IMR-90 (cell line): ENCODE measurements around the gene GLMP. TPM values are rescaled to one million over a fixed set of nuclear protein-coding genes. Genes with fewer than 3 reads are reported as not detected.

ENCODE experiments used
- ATAC-seq: fragments of 200-7000 bp; cut with Tn5 transposase; 2 replicates; pipeline ENCODE4 v1.9.1; 2020; ENCODE audit warnings: low read depth, mild to moderate bottlenecking, moderate library complexity
- BruUV-seq: library from RNA; stranded (reverse); fragments of 400-500 nt; replicated peaks from 2 replicates; lab custom pipeline; 2021; lab: Mats Ljungman, UMichigan
- CTCF ChIA-PET: fragments of 300-600 bp; formaldehyde crosslinking; extraction: SDS; loops from one replicate; lab custom pipeline; 2021; ENCODE audit warnings: antibody characterized with exemption; lab: Yijun Ruan, JAX
- POLR2A ChIA-PET: fragments of 300-600 bp; sonication (Branson Sonifier 250); formaldehyde crosslinking; loops from one replicate; lab custom pipeline; 2022; ENCODE audit warnings: antibody characterized with exemption; ENCODE audit not compliant: unreplicated experiment; lab: Charles Lee
- DNase-seq: peaks from one replicate; pipeline ENCODE4 v3.0.0; 2013
- H2AFZ ChIP-seq: replicated peaks from 2 replicates; pipeline ENCODE3; 2013; ENCODE audit warnings: low read length, mild to moderate bottlenecking; ENCODE audit not compliant: poor library complexity
- H2AK5ac ChIP-seq: 2 replicates; pipeline ENCODE4 v1.6.1; 2013; ENCODE audit warnings: low read depth, low read length, inconsistent platforms
- H2AK9ac ChIP-seq: replicated peaks from 2 replicates; pipeline ENCODE3; 2013; ENCODE audit warnings: mild to moderate bottlenecking, low read depth, low read length, moderate library complexity; ENCODE audit not compliant: poor library complexity
- H2BK120ac ChIP-seq: 2 replicates; pipeline ENCODE4 v1.6.1; 2013; ENCODE audit warnings: low read depth, low read length, inconsistent platforms
- H2BK15ac ChIP-seq: 3 replicates; pipeline ENCODE4 v1.6.1; 2013; ENCODE audit warnings: low read depth, low read length, inconsistent platforms
- H2BK20ac ChIP-seq: 2 replicates; pipeline ENCODE4 v1.6.1; 2013; ENCODE audit warnings: low read depth, mild to moderate bottlenecking, inconsistent platforms, low read length, moderate library complexity
- H2BK5ac ChIP-seq: 2 replicates; pipeline ENCODE4 v1.6.1; 2013; ENCODE audit warnings: mild to moderate bottlenecking, low read depth, low read length, inconsistent platforms; ENCODE audit not compliant: poor library complexity, severe bottlenecking
- H3K14ac ChIP-seq: replicated peaks from 2 replicates; pipeline ENCODE4 v1.6.1; 2013; ENCODE audit warnings: low read depth, low read length, inconsistent platforms
- H3K18ac ChIP-seq: 2 replicates; pipeline ENCODE4 v1.6.1; 2013; ENCODE audit warnings: low read depth, low read length, control low read depth
- H3K23ac ChIP-seq: 2 replicates; pipeline ENCODE4 v1.6.1; 2013; ENCODE audit warnings: low read depth, low read length, inconsistent platforms
- H3K27ac ChIP-seq: 2 replicates; pipeline ENCODE4 v1.5.1; 2013; ENCODE audit warnings: mild to moderate bottlenecking, control low read depth, low read length; ENCODE audit not compliant: insufficient read depth
- H3K27me3 ChIP-seq: 2 replicates; pipeline ENCODE4 v1.6.1; 2013; ENCODE audit warnings: low read length; ENCODE audit not compliant: control insufficient read depth, insufficient read depth
- H3K36me3 ChIP-seq: 2 replicates; pipeline ENCODE4 v1.6.1; 2013; ENCODE audit warnings: low read length, mixed read lengths; ENCODE audit not compliant: control insufficient read depth, insufficient read depth
- H3K4ac ChIP-seq: 2 replicates; pipeline ENCODE4 v1.6.1; 2013; ENCODE audit warnings: low read depth, low read length, inconsistent platforms
- H3K4me1 ChIP-seq: 2 replicates; pipeline ENCODE4 v1.6.1; 2013; ENCODE audit warnings: low read length, mixed read lengths; ENCODE audit not compliant: control insufficient read depth, insufficient read depth
- H3K4me2 ChIP-seq: 2 replicates; pipeline ENCODE4 v1.6.1; 2013; ENCODE audit warnings: low read depth, mild to moderate bottlenecking, control low read depth, low read length, moderate library complexity
- H3K4me3 ChIP-seq: 2 replicates; pipeline ENCODE4 v1.5.1; 2013; ENCODE audit warnings: low read depth, mild to moderate bottlenecking, control low read depth, low read length, moderate library complexity; ENCODE audit not compliant: insufficient read depth
- H3K56ac ChIP-seq: 2 replicates; pipeline ENCODE4 v1.6.1; 2013; ENCODE audit warnings: low read length, inconsistent platforms; ENCODE audit not compliant: insufficient read depth; ENCODE audit errors: extremely low read depth
- H3K79me1 ChIP-seq, 2 experiments: 2 replicates each; pipeline ENCODE4 v1.6.1; 2013; ENCODE audit warnings: low read length in 2 of 2, inconsistent platforms in 1 of 2, low read depth in 1 of 2
- H3K9ac ChIP-seq: 2 replicates; pipeline ENCODE4 v1.6.1; 2013; ENCODE audit warnings: low read depth, low read length, control low read depth
- H3K9me1 ChIP-seq: 2 replicates; pipeline ENCODE4 v1.6.1; 2013; ENCODE audit warnings: low read length, inconsistent platforms; ENCODE audit not compliant: insufficient read depth
- H3K9me3 ChIP-seq: 2 replicates; pipeline ENCODE4 v1.6.1; 2013; ENCODE audit warnings: low read length; ENCODE audit not compliant: control insufficient read depth, insufficient read depth
- H4K20me1 ChIP-seq: 2 replicates; pipeline ENCODE4 v1.6.1; 2013; ENCODE audit warnings: low read length, inconsistent platforms; ENCODE audit not compliant: insufficient read depth
- H4K5ac ChIP-seq: 2 replicates; pipeline ENCODE4 v1.6.1; 2013; ENCODE audit warnings: mild to moderate bottlenecking, low read depth, low read length, control low read depth
- H4K8ac ChIP-seq, 2 experiments: 2 replicates each; pipeline ENCODE4 v1.6.1; 2013; ENCODE audit warnings: low read depth in 2 of 2, low read length in 2 of 2, control low read depth in 1 of 2, inconsistent platforms in 1 of 2
- H4K91ac ChIP-seq: 2 replicates; pipeline ENCODE4 v1.6.1; 2013; ENCODE audit warnings: low read depth, low read length, inconsistent platforms; ENCODE audit not compliant: insufficient read depth
- CTCF ChIP-seq: conservative IDR thresholded peaks from 2 replicates; pipeline ENCODE4 v1.5.1; 2012; ENCODE audit warnings: mild to moderate bottlenecking, low read depth, low read length, improper control_type of control experiment
- MAFK ChIP-seq: IDR thresholded peaks from 2 replicates; pipeline ENCODE4 v1.6.1; 2012; ENCODE audit warnings: low read depth, low read length, improper control_type of control experiment
- MAZ ChIP-seq: IDR thresholded peaks from 2 replicates; pipeline ENCODE4 v1.6.1; 2012; ENCODE audit warnings: low read depth, mild to moderate bottlenecking, low read length, improper control_type of control experiment, moderate library complexity, borderline replicate concordance
- NFE2L2 ChIP-seq: fragments of 150-350 bp; IDR thresholded peaks from 2 replicates; pipeline ENCODE4 v1.6.1; 2016; ENCODE audit warnings: low read depth, mild to moderate bottlenecking, low read length
- POLR2A ChIP-seq: IDR thresholded peaks from 2 replicates; pipeline ENCODE4 v1.6.1; 2012; ENCODE audit warnings: mild to moderate bottlenecking, low read depth, low read length
- WGBS, 2 experiments: methylation state at CpG; one replicate each; pipeline versions ENCODE4 v1.1.5 to v1.1.7; 2013; ENCODE audit warnings: missing lambda C conversion rate in 2 of 2; ENCODE audit not compliant: insufficient read length in 1 of 2; ENCODE audit errors: extremely low coverage in 2 of 2; 5-methylcytosine and 5-hydroxymethylcytosine counted together
- dilution Hi-C: fragments of 300-500 bp; cut with HindIII; formaldehyde crosslinking; loops from one replicate; pipeline ENCODE4 v1.14.3; 2018; ENCODE audit warnings: low sequenced_read_pairs; ENCODE audit not compliant: unreplicated experiment
- in situ Hi-C: fragments of 300-500 bp; cut with MboI; formaldehyde crosslinking; loops from 3 replicates; pipeline ENCODE4 v1.14.3; 2019; ENCODE audit warnings: low sequenced_read_pairs, inconsistent platforms, mixed read lengths
- intact Hi-C: fragments of 100-400 bp; cut with micrococcal nuclease; formaldehyde crosslinking; loops from 2 replicates; pipeline ENCODE4 v1.10.0; 2022
- polyA plus RNA-seq, 3 experiments: library from polyadenylated mRNA; depleted of rRNA; stranded (reverse); fragments of >200 nt; gene quantifications; 2 replicates each; pipeline ENCODE4 v1.2.3, GENCODE V29; 2012; ENCODE audit warnings: low replicate concordance in 1 of 3
- total RNA-seq: library from RNA; depleted of rRNA; stranded (reverse); fragments of >200 nt; gene quantifications from 2 replicates; pipeline ENCODE4 v1.2.3, GENCODE V29; 2012

The GLMP gene
- total and polyA plus RNA-seq, 2 of the 4 experiments (the other 2 are of a cell fraction), result 32.6 to 43.1 TPM

- Histone ChIP-seq H3K23ac (no peak overlapping the region), H3K27me3 (no peaks in the 10 kb centered on the region), H3K18ac (no peak overlapping the region), H3K9ac (no peak overlapping the region), H2BK120ac (no peak overlapping the region), H3K27ac (0 out of 2 replicates have a peak overlapping the region, but pooled peaks have one; percentile 8), H3K9me3 (no peaks in the 10 kb centered on the region), H4K91ac (no peak overlapping the region; the same call in 1 of the 2 replicates), H3K79me1 (peaks cover 17 to 51% of the 10 kb centered on the region in 2 experiments), H2AFZ (peak overlapping the region; percentile 21), H3K4ac (no peak overlapping the region), H4K5ac (no peak overlapping the region), H2AK5ac (peak overlapping the region; percentile 60; the same call in 1 of the 2 replicates), H2BK5ac (peak overlapping the region; percentile 26), H3K36me3 (peaks cover 79% of the 10 kb centered on the region), H3K4me3 (no peak overlapping the region), H2AK9ac (peak overlapping the region; percentile 51), H3K4me1 (peaks cover 10% of the 10 kb centered on the region), H3K4me2 (no peak overlapping the region), H3K14ac (no peak overlapping the region), H4K8ac (no peak overlapping the region; a peak in 1 of 4 replicates), H2BK15ac (no peak overlapping the region), H2BK20ac (no peak overlapping the region), H3K9me1 (peaks cover 18% of the 10 kb centered on the region), H4K20me1 (peaks cover 28% of the 10 kb centered on the region), H3K56ac (no peak overlapping the region)
- POLR2A ChIA-PET, result no interaction called here
- ATAC-seq (no peak; the same call in 1 of the 2 replicates), DNase-seq (no peak)
- dilution Hi-C loops (no loop called here), intact Hi-C loops (no loop called here), in situ Hi-C loops (no loop called here)
- BruUV-seq, result no TSS peak
- WGBS, 2 experiments, result 94% methylated on average over 3 of the region's 9 CpGs; no CpG with 5 or more reads in 1 of the 2 experiments
- CTCF ChIA-PET, result interaction anchor here (1.6 kb wide), 1 partner anchor 8 kb away, joined by 4 read pairs; no protein-coding TSS in a partner anchor
- TF ChIP-seq NFE2L2, result no peak
- TF ChIP-seq MAZ, result no peak
- TF ChIP-seq MAFK, result no peak
- no peak for TF ChIP-seq POLR2A
- TF ChIP-seq CTCF, result no peak
Observed at GRCh38 chr1:156263288-156263655, 32.2 kb downstream of the GLMP start.
